Measurements from ENCODE around the gene KIAA0930. TPM values are rescaled to one million over a fixed set of nuclear protein-coding genes. Genes with fewer than 3 reads are reported as not detected.
A peak's percentile ranks its signal among the peaks of the same experiment; 100 is the strongest.

Gene KIAA0930
- polyA plus RNA-seq, 2 donors: 21.7 to 29.0 TPM

- H3K36me3 ChIP-seq (ENCODE audit: control insufficient read depth in 2 of 2, insufficient read depth in 2 of 2, low read length in 1 of 2): no peaks in the 10 kb centered on the region
- H3K27ac ChIP-seq (ENCODE audit: low read depth in 2 of 2, low read length in 1 of 2): peak overlapping the region in 1 of 2 donors; percentile 38
- H3K27me3 ChIP-seq (ENCODE audit: control insufficient read depth in 1 of 2, insufficient read depth in 2 of 2, low read length in 2 of 2): no peaks in the 10 kb centered on the region
- H3K4me3 ChIP-seq (ENCODE audit: low read depth in 1 of 2, low read length in 2 of 2): no peak overlapping the region
- WGBS, 2 donors: 62 to 68% methylated on average over 8 of the region's 8 CpGs
- H3K4me1 ChIP-seq (ENCODE audit: control insufficient read depth in 2 of 2, insufficient read depth in 2 of 2, low read length in 1 of 2): peaks cover 7 to 11% of the 10 kb centered on the region in 2 donors
- no peaks in the 10 kb centered on the region for H3K9me3 ChIP-seq (ENCODE audit: control insufficient read depth in 2 of 2, insufficient read depth in 1 of 2, low read depth in 1 of 2, low read length in 1 of 2)
Measured at GRCh38 chr22:45210991-45211390, 29.7 kb downstream of the KIAA0930 start.

DNA sequence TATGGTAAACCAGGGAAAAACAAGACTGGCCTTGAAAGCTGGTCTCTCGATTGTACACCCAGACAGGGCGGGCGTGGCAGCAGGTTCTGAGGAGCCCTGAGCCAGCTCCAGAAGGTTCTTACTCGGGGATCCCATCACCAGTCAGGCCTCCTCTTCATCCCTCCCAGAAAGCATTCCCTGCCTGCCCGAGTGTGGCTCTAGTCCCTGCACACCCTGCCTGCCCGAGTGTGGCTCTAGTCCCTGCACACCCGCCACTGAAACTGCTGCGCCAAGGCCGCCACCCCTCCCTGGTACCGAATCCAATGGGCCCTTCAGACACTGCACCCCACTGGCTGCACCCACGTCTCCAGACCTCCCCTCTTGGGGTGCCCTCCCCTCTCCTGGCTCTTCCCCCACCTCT is 30.1 kb downstream of the KIAA0930 start:
- H3K36me3 ChIP-seq (ENCODE audit: control insufficient read depth in 2 of 2, insufficient read depth in 2 of 2, low read length in 1 of 2): no peaks in the 10 kb centered on the region
- H3K27me3 ChIP-seq (ENCODE audit: control insufficient read depth in 1 of 2, insufficient read depth in 2 of 2, low read length in 2 of 2): no peaks in the 10 kb centered on the region
- peaks cover 7 to 11% of the 10 kb centered on the region in 2 donors for H3K4me1 ChIP-seq (ENCODE audit: control insufficient read depth in 2 of 2, insufficient read depth in 2 of 2, low read length in 1 of 2)
- no peak overlapping the region for H3K4me3 ChIP-seq (ENCODE audit: low read depth in 1 of 2, low read length in 2 of 2)
- no peaks in the 10 kb centered on the region for H3K9me3 ChIP-seq (ENCODE audit: control insufficient read depth in 2 of 2, insufficient read depth in 1 of 2, low read depth in 1 of 2, low read length in 1 of 2)
- no peak overlapping the region for H3K27ac ChIP-seq (ENCODE audit: low read depth in 2 of 2, low read length in 1 of 2)
- 79 to 81% methylated on average over 11 of the region's 11 CpGs for WGBS, 2 donors

DNA sequence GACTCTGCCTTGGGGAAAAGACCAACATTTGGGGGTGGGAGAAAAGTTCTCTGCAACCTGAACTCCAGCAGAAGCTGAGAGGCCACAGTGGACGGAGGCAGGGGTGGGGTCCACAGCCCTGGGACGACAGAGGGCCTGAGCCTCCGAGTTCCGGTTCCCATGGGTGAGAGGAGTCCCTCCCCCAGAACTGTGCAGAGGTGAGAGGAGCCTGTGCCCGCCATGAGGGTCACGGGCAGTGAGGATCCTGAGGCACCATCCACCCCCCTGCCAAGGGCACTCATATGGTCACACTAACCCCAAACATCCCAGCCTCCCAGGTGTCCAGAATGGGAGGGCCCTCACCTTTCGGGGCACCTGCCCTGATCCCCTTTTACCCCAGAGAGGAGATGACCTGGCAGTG is 30.5 kb downstream of the KIAA0930 start:
- no peaks in the 10 kb centered on the region for H3K9me3 ChIP-seq (ENCODE audit: control insufficient read depth in 2 of 2, insufficient read depth in 1 of 2, low read depth in 1 of 2, low read length in 1 of 2)
- 86 to 96% methylated on average over 7 of the region's 7 CpGs for WGBS, 2 donors
- H3K27ac ChIP-seq (ENCODE audit: low read depth in 2 of 2, low read length in 1 of 2): no peak overlapping the region
- H3K36me3 ChIP-seq (ENCODE audit: control insufficient read depth in 2 of 2, insufficient read depth in 2 of 2, low read length in 1 of 2): peaks cover 0 to 3% of the 10 kb centered on the region in 2 donors
- H3K27me3 ChIP-seq (ENCODE audit: control insufficient read depth in 1 of 2, insufficient read depth in 2 of 2, low read length in 2 of 2): no peaks in the 10 kb centered on the region
- peaks cover 7 to 11% of the 10 kb centered on the region in 2 donors for H3K4me1 ChIP-seq (ENCODE audit: control insufficient read depth in 2 of 2, insufficient read depth in 2 of 2, low read length in 1 of 2)
- H3K4me3 ChIP-seq (ENCODE audit: low read depth in 1 of 2, low read length in 2 of 2): no peak overlapping the region

- no peaks in the 10 kb centered on the region for H3K27me3 ChIP-seq (ENCODE audit: control insufficient read depth in 1 of 2, insufficient read depth in 2 of 2, low read length in 2 of 2)
- H3K36me3 ChIP-seq (ENCODE audit: control insufficient read depth in 2 of 2, insufficient read depth in 2 of 2, low read length in 1 of 2): peaks cover 0 to 12% of the 10 kb centered on the region in 2 donors
- H3K4me1 ChIP-seq (ENCODE audit: control insufficient read depth in 2 of 2, insufficient read depth in 2 of 2, low read length in 1 of 2): peaks cover 7 to 11% of the 10 kb centered on the region in 2 donors
- no peaks in the 10 kb centered on the region for H3K9me3 ChIP-seq (ENCODE audit: control insufficient read depth in 2 of 2, insufficient read depth in 1 of 2, low read depth in 1 of 2, low read length in 1 of 2)
- H3K27ac ChIP-seq (ENCODE audit: low read depth in 2 of 2, low read length in 1 of 2): peak overlapping the region in 1 of 2 donors; percentile 34
- 47 to 61% methylated on average over 24 to 29 of the region's 29 CpGs for WGBS, 2 donors
- H3K4me3 ChIP-seq (ENCODE audit: low read depth in 1 of 2, low read length in 2 of 2): no peak overlapping the region
Measured at GRCh38 chr22:45208993-45209838, 31.5 kb downstream of the KIAA0930 start.

GRCh38 chr22:45208696-45208992 is 32.0 kb downstream of the KIAA0930 start:
- Histone ChIP-seq H3K4me3 (ENCODE audit: low read depth in 1 of 2, low read length in 2 of 2) (no peak overlapping the region), H3K27me3 (ENCODE audit: control insufficient read depth in 1 of 2, insufficient read depth in 2 of 2, low read length in 2 of 2) (no peaks in the 10 kb centered on the region), H3K9me3 (ENCODE audit: control insufficient read depth in 2 of 2, insufficient read depth in 1 of 2, low read depth in 1 of 2, low read length in 1 of 2) (no peaks in the 10 kb centered on the region), H3K27ac (ENCODE audit: low read depth in 2 of 2, low read length in 1 of 2) (peak overlapping the region in 1 of 2 donors; percentile 34), H3K36me3 (ENCODE audit: control insufficient read depth in 2 of 2, insufficient read depth in 2 of 2, low read length in 1 of 2) (peaks cover 0 to 18% of the 10 kb centered on the region in 2 donors), H3K4me1 (ENCODE audit: control insufficient read depth in 2 of 2, insufficient read depth in 2 of 2, low read length in 1 of 2) (peaks cover 7 to 11% of the 10 kb centered on the region in 2 donors)
- WGBS, 2 donors: 77 to 85% methylated on average over 10 of the region's 10 CpGs

DNA sequence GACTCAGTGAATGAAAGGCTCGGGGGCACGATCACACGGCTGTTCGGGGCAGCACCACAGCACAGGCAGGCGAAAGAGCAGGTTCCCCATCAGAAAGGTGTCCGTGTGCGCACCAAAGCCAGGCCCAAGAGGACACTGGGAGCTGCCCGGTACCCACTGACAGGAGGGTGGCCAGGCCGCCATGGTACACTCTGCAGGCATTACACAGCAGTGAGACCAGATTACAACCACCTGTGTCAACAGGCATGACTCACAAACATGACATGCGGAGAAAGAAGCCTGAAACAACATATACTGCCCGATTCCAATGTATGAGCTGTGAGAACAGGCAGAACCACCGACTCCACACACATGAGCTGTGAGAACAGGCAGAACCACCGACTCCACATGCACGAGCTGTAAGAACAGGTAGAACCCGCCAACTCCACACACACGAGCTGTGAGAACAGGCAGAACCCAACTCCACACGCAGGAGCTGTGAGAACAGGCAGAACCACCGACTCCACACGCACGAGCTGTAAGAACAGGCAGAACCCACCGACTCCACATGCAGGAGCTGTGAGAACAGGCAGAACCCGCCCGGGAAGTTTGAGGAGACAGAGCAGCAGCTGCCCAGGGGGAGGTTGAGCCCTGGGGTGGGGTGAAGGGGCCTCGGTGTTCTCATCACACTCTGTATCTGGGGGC is 32.6 kb downstream of the KIAA0930 start:
- Histone ChIP-seq H3K27me3 (ENCODE audit: control insufficient read depth in 1 of 2, insufficient read depth in 2 of 2, low read length in 2 of 2) (no peaks in the 10 kb centered on the region), H3K27ac (ENCODE audit: low read depth in 2 of 2, low read length in 1 of 2) (peak overlapping the region in 1 of 2 donors; percentile 34), H3K4me1 (ENCODE audit: control insufficient read depth in 2 of 2, insufficient read depth in 2 of 2, low read length in 1 of 2) (peaks cover 6 to 8% of the 10 kb centered on the region in 2 donors), H3K4me3 (ENCODE audit: low read depth in 1 of 2, low read length in 2 of 2) (no peak overlapping the region), H3K36me3 (ENCODE audit: control insufficient read depth in 2 of 2, insufficient read depth in 2 of 2, low read length in 1 of 2) (peaks cover 0 to 23% of the 10 kb centered on the region in 2 donors), H3K9me3 (ENCODE audit: control insufficient read depth in 2 of 2, insufficient read depth in 1 of 2, low read depth in 1 of 2, low read length in 1 of 2) (no peaks in the 10 kb centered on the region)
- WGBS, 2 donors: 69 to 72% methylated on average over 24 of the region's 24 CpGs

DNA sequence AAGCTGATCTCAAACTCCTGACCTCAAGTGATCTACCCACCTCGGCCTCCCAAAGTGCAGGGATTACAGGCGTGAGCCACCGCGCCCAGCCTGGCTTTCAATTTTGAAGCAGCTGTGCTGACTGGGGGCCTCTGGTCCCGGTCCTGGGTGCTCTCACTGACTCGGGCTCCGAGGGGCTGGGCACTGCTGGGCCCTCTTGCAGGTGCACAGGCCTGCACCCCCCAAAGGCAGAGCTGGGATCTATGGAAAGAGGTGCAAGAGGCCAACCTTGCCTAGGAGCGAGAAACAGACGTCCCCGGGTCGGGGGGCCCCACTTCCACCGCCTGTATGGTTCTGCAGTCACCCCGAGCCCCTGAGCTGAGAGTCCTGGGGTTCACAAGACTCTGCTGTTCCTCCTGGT is 33.2 kb downstream of the KIAA0930 start:
- peaks cover 5 to 8% of the 10 kb centered on the region in 2 donors for H3K4me1 ChIP-seq (ENCODE audit: control insufficient read depth in 2 of 2, insufficient read depth in 2 of 2, low read length in 1 of 2)
- H3K36me3 ChIP-seq (ENCODE audit: control insufficient read depth in 2 of 2, insufficient read depth in 2 of 2, low read length in 1 of 2): peaks cover 0 to 29% of the 10 kb centered on the region in 2 donors
- 96% methylated on average over 13 of the region's 13 CpGs for WGBS, 2 donors
- no peaks in the 10 kb centered on the region for H3K9me3 ChIP-seq (ENCODE audit: control insufficient read depth in 2 of 2, insufficient read depth in 1 of 2, low read depth in 1 of 2, low read length in 1 of 2)
- H3K27ac ChIP-seq (ENCODE audit: low read depth in 2 of 2, low read length in 1 of 2): no peak overlapping the region
- H3K4me3 ChIP-seq (ENCODE audit: low read depth in 1 of 2, low read length in 2 of 2): no peak overlapping the region
- no peaks in the 10 kb centered on the region for H3K27me3 ChIP-seq (ENCODE audit: control insufficient read depth in 1 of 2, insufficient read depth in 2 of 2, low read length in 2 of 2)

- no peaks in the 10 kb centered on the region for H3K9me3 ChIP-seq (ENCODE audit: control insufficient read depth in 2 of 2, insufficient read depth in 1 of 2, low read depth in 1 of 2, low read length in 1 of 2)
- peaks cover 13 to 14% of the 10 kb centered on the region in 2 donors for H3K4me1 ChIP-seq (ENCODE audit: control insufficient read depth in 2 of 2, insufficient read depth in 2 of 2, low read length in 1 of 2)
- no peaks in the 10 kb centered on the region for H3K27me3 ChIP-seq (ENCODE audit: control insufficient read depth in 1 of 2, insufficient read depth in 2 of 2, low read length in 2 of 2)
- WGBS, 2 donors: 88 to 93% methylated on average over 6 of the region's 6 CpGs
- H3K36me3 ChIP-seq (ENCODE audit: control insufficient read depth in 2 of 2, insufficient read depth in 2 of 2, low read length in 1 of 2): peaks cover 0 to 33% of the 10 kb centered on the region in 2 donors
- H3K27ac ChIP-seq (ENCODE audit: low read depth in 2 of 2, low read length in 1 of 2): no peak overlapping the region
- no peak overlapping the region for H3K4me3 ChIP-seq (ENCODE audit: low read depth in 1 of 2, low read length in 2 of 2)
Measured at GRCh38 chr22:45206233-45206632, 34.5 kb downstream of the KIAA0930 start.

DNA sequence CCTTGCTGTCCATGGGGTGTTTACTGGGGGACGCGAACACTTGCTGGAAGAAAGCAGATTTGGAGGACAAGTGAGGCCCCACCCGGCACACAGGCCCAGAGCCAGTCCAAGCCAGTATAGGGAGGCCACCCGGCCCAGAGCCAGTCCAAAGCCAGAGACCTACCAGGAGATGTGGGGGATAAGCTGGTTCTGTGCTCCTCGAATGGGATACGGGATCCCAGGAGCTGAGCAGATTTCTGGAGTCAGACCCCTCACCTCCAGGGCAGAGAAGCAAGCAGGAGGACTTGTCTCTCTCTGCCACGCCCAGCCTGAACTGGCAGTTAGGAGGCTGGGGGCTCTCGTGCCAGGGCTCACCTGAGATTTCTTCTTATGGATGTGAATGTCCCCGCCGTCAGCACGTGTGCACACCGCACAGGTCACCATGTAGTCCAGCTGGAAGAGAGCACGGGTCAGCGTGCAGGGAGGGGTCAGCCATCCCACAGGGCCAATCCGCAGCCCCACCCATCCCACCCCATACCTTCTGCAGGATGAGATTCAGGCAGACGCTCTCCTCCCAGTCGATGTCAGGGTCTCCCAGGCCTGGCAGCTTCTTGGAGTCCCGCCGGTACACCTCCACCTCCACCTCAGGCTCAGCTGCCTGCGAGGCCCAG is 35.3 kb downstream of the KIAA0930 start:
- Histone ChIP-seq H3K27ac (ENCODE audit: low read depth in 2 of 2, low read length in 1 of 2) (no peak overlapping the region), H3K9me3 (ENCODE audit: control insufficient read depth in 2 of 2, insufficient read depth in 1 of 2, low read depth in 1 of 2, low read length in 1 of 2) (no peaks in the 10 kb centered on the region), H3K4me1 (ENCODE audit: control insufficient read depth in 2 of 2, insufficient read depth in 2 of 2, low read length in 1 of 2) (peaks cover 15 to 17% of the 10 kb centered on the region in 2 donors), H3K36me3 (ENCODE audit: control insufficient read depth in 2 of 2, insufficient read depth in 2 of 2, low read length in 1 of 2) (peaks cover 5 to 35% of the 10 kb centered on the region in 2 donors), H3K27me3 (ENCODE audit: control insufficient read depth in 1 of 2, insufficient read depth in 2 of 2, low read length in 2 of 2) (no peaks in the 10 kb centered on the region), H3K4me3 (ENCODE audit: low read depth in 1 of 2, low read length in 2 of 2) (no peak overlapping the region)
- WGBS, 2 donors: 87 to 94% methylated on average over 18 to 20 of the region's 20 CpGs
